ENCODE measurements around the gene TSPAN16. TPM values are rescaled to one million over a fixed set of nuclear protein-coding genes. Genes with fewer than 3 reads are reported as not detected.

TSPAN16 gene
- total RNA-seq, 1 experiment from 2014 or later, result not detected

GRCh38 chr19:11256189-11256588 lies 39.8 kb upstream of the TSPAN16 start:
- no peak overlapping the region for H3K4me3 Mint-ChIP-seq (ENCODE audit: unreplicated experiment)
- no peaks in the 10 kb centered on the region for H3K4me1 ChIP-seq
- CTCF ChIA-PET, result interaction anchor here (0.6 kb wide), 1 partner anchor 13 kb away, joined by 9 read pairs; no protein-coding TSS in a partner anchor
- no peak for TF ChIP-seq CTCF (IDR thresholded peaks at IDR 0.05; ENCODE audit: insufficient read depth in 1 of 2, low read depth in 1 of 2, low read length in 1 of 2, severe bottlenecking in 1 of 2, unreplicated experiment in 1 of 2)
- intact Hi-C loops (cut with micrococcal nuclease; ENCODE audit: unreplicated experiment), result no loop called here
- H3K27me3 Mint-ChIP-seq (ENCODE audit: insufficient read depth, unreplicated experiment), result no peaks in the 10 kb centered on the region
- DNase-seq, result no peak
- H3K4me1 Mint-ChIP-seq (ENCODE audit: low read depth, unreplicated experiment), result no peaks in the 10 kb centered on the region
- POLR2A ChIA-PET, result interaction anchor here (1.1 kb wide), 1 partner anchor 9 kb away, joined by 4 read pairs; no protein-coding TSS in a partner anchor
- no peaks in the 10 kb centered on the region for H3K27me3 ChIP-seq (replicated peaks; ENCODE audit: control insufficient read depth, insufficient read depth, low read length)
- no peaks in the 10 kb centered on the region for H3K9me3 Mint-ChIP-seq (ENCODE audit: unreplicated experiment)
- H3K36me3 ChIP-seq (ENCODE audit: control insufficient read depth, insufficient read depth, low read length), result peaks cover under 1% of the 10 kb centered on the region; the same call in 1 of the 2 replicates
- no peaks in the 10 kb centered on the region for H3K9me3 ChIP-seq
- peaks cover 23% of the 10 kb centered on the region for H3K36me3 Mint-ChIP-seq (ENCODE audit: insufficient read depth, unreplicated experiment)
- no TSS peak for BruUV-seq (replicated peaks)
- H3K27ac Mint-ChIP-seq (ENCODE audit: unreplicated experiment), result no peak overlapping the region
- no peak overlapping the region for H3K4me3 ChIP-seq (ENCODE audit: low read depth, low read length)

- Mint-ChIP-seq H3K4me3 (ENCODE audit: unreplicated experiment) (no peak overlapping the region), H3K4me1 (ENCODE audit: low read depth, unreplicated experiment) (no peaks in the 10 kb centered on the region), H3K27me3 (ENCODE audit: insufficient read depth, unreplicated experiment) (no peaks in the 10 kb centered on the region), H3K27ac (ENCODE audit: unreplicated experiment) (no peak overlapping the region), H3K9me3 (ENCODE audit: unreplicated experiment) (no peaks in the 10 kb centered on the region), H3K36me3 (ENCODE audit: insufficient read depth, unreplicated experiment) (peaks cover 13% of the 10 kb centered on the region)
- ChIA-PET CTCF (interaction anchor here (0.6 kb wide), 1 partner anchor 365 kb away, joined by 3 read pairs; no protein-coding TSS in a partner anchor), POLR2A (interaction anchor here (0.6 kb wide), 1 partner anchor 161 kb away, joined by 8 read pairs; no protein-coding TSS in a partner anchor)
- Histone ChIP-seq H3K9me3 (no peaks in the 10 kb centered on the region), H3K4me1 (0 out of 2 replicates have a peak, but pooled peaks cover under 1% of the 10 kb centered on the region), H3K4me3 (ENCODE audit: low read depth, low read length) (no peak overlapping the region), H3K27me3 (replicated peaks; ENCODE audit: control insufficient read depth, insufficient read depth, low read length) (no peaks in the 10 kb centered on the region), H3K36me3 (ENCODE audit: control insufficient read depth, insufficient read depth, low read length) (no peaks in the 10 kb centered on the region)
- intact Hi-C loops (cut with micrococcal nuclease; ENCODE audit: unreplicated experiment), result no loop called here
- DNase-seq, result no peak
- BruUV-seq (replicated peaks), result no TSS peak
- no peak for TF ChIP-seq CTCF (IDR thresholded peaks at IDR 0.05; ENCODE audit: insufficient read depth in 1 of 2, low read depth in 1 of 2, low read length in 1 of 2, severe bottlenecking in 1 of 2, unreplicated experiment in 1 of 2)
These were observed 38.0 kb upstream of the TSPAN16 start for GRCh38 chr19:11257846-11258380.

GRCh38 chr19:11260996-11261395 lies 35.0 kb upstream of the TSPAN16 start:
- CTCF ChIA-PET, result interaction anchor here (0.8 to 1.0 kb wide), 2 partner anchors 17 to 33 kb away, joined by 3 to 4 read pairs; no protein-coding TSS in a partner anchor

More at GRCh38 chr19:11260996-11261395, 35.0 kb upstream of the TSPAN16 start:
- Mint-ChIP-seq H3K4me3 (ENCODE audit: unreplicated experiment) (peak overlapping the region; percentile 71), H3K27me3 (ENCODE audit: insufficient read depth, unreplicated experiment) (no peaks in the 10 kb centered on the region), H3K27ac (ENCODE audit: unreplicated experiment) (peak overlapping the region; percentile 61), H3K4me1 (ENCODE audit: low read depth, unreplicated experiment) (peaks cover 18% of the 10 kb centered on the region), H3K36me3 (ENCODE audit: insufficient read depth, unreplicated experiment) (peaks cover 10% of the 10 kb centered on the region), H3K9me3 (ENCODE audit: unreplicated experiment) (no peaks in the 10 kb centered on the region)
- no peaks in the 10 kb centered on the region for H3K27me3 ChIP-seq (replicated peaks; ENCODE audit: control insufficient read depth, insufficient read depth, low read length)
- intact Hi-C loops (cut with micrococcal nuclease; ENCODE audit: unreplicated experiment), result no loop called here
- peaks cover 27% of the 10 kb centered on the region for H3K4me1 ChIP-seq
- no peaks in the 10 kb centered on the region for H3K36me3 ChIP-seq (ENCODE audit: control insufficient read depth, insufficient read depth, low read length)
- H3K9me3 ChIP-seq, result no peaks in the 10 kb centered on the region
- DNase-seq, result no peak
- POLR2A ChIA-PET, result no interaction called here
- BruUV-seq (replicated peaks), result no TSS peak
- H3K4me3 ChIP-seq (ENCODE audit: low read depth, low read length), result no peak overlapping the region
- no peak for TF ChIP-seq CTCF (IDR thresholded peaks at IDR 0.05; ENCODE audit: insufficient read depth in 1 of 2, low read depth in 1 of 2, low read length in 1 of 2, severe bottlenecking in 1 of 2, unreplicated experiment in 1 of 2)

Data from Caco-2 (cell line).